HepG2 (cell line): Measurements from ENCODE around the gene SMIM29. TPM values are rescaled to one million over a fixed set of nuclear protein-coding genes. Genes with fewer than 3 reads are reported as not detected.

Experiments used
- ATAC-seq: fragments of 200-7000 bp; cut with Tn5 transposase; 3 replicates; pipeline ENCODE4 v1.9.1; 2020; ENCODE audit warnings: mild to moderate bottlenecking, moderate library complexity
- BruUV-seq: library from RNA; stranded (reverse); fragments of 400-500 nt; replicated peaks from 2 replicates; lab custom pipeline; 2021; lab: Mats Ljungman, UMichigan
- CTCF ChIA-PET: fragments of 300-600 bp; formaldehyde crosslinking; extraction: SDS; loops from one replicate; lab custom pipeline; 2021; ENCODE audit warnings: low total read pairs, inconsistent platforms, low intra/inter-chr PET ratio; lab: Yijun Ruan, JAX
- POLR2A ChIA-PET: fragments of 350-600 bp; sonication (Branson Sonifier 250); formaldehyde crosslinking; loops from one replicate; lab custom pipeline; 2020; ENCODE audit warnings: antibody characterized with exemption, inconsistent platforms; lab: Yijun Ruan, JAX
- DNase-seq: peaks from one replicate; pipeline ENCODE4 v3.0.0-alpha.2; 2015; ENCODE audit warnings: low spot score
- FAIRE-seq: peaks from 3 replicates; lab custom pipeline; 2011; peaks lifted over from hg19 to GRCh38; lab: Jason Lieb, UNC
- H2AFZ ChIP-seq: one replicate; pipeline ENCODE4 v1.6.1; 2011; ENCODE audit warnings: low read length, inconsistent platforms
- H3K27ac ChIP-seq: fragments of 300-600 bp; 3 replicates; pipeline ENCODE4 v1.8.0; 2011; ENCODE audit warnings: mixed run types, mild to moderate bottlenecking, mixed read lengths, low read length, inconsistent platforms; ENCODE audit not compliant: insufficient read depth; ENCODE audit errors: extremely low read length
- H3K27me3 ChIP-seq, 2 experiments: fragments of 200-600 bp in 1 of 2; 2 replicates in 1 of 2; 3 replicates in 1 of 2; pipeline versions ENCODE4 v1.6.0 to v1.8.0; 2011; ENCODE audit warnings: low read length in 2 of 2, mild to moderate bottlenecking in 2 of 2, moderate library complexity in 2 of 2, inconsistent platforms in 1 of 2; ENCODE audit not compliant: insufficient read depth in 2 of 2, control insufficient read depth in 1 of 2
- H3K36me3 ChIP-seq, 2 experiments: fragments of 200-600 bp in 1 of 2; replicated peaks in 1 of 2; 2 replicates in 1 of 2; 3 replicates in 1 of 2; pipeline versions ENCODE4 v1.5.1 to v1.8.0; 2011; ENCODE audit warnings: low read length in 2 of 2, inconsistent platforms in 1 of 2; ENCODE audit not compliant: insufficient read depth in 2 of 2, control insufficient read depth in 1 of 2
- H3K4me1 ChIP-seq: 2 replicates; pipeline ENCODE4 v1.5.1; 2012; ENCODE audit warnings: low read length, inconsistent platforms; ENCODE audit not compliant: insufficient read depth
- H3K4me2 ChIP-seq: 2 replicates; pipeline ENCODE4 v1.6.0; 2011; ENCODE audit warnings: low read depth, low read length, inconsistent platforms
- H3K4me3 ChIP-seq, 3 experiments: fragments of 200-600 bp in 1 of 3; sonication (generic), shearing (Covaris generic) in 1 of 3; replicated peaks in 1 of 3; 2 replicates each; pipeline ENCODE4 v1.5.1; 2011 to 2016; ENCODE audit warnings: low read length in 3 of 3, inconsistent platforms in 2 of 3, low read depth in 2 of 3, mild to moderate bottlenecking in 2 of 3, control low read depth in 1 of 3, mixed read lengths in 1 of 3; ENCODE audit not compliant: insufficient read depth in 1 of 3
- H3K79me2 ChIP-seq: one replicate; pipeline ENCODE4 v1.6.1; 2011; ENCODE audit warnings: low read length, inconsistent platforms; ENCODE audit not compliant: insufficient read depth
- H3K9ac ChIP-seq: 2 replicates; pipeline ENCODE4 v1.6.0; 2011; ENCODE audit warnings: mild to moderate bottlenecking, low read depth, low read length, inconsistent platforms; ENCODE audit not compliant: insufficient read depth
- H3K9me3 ChIP-seq: 2 replicates; pipeline ENCODE4 v1.5.1; 2012; ENCODE audit warnings: mild to moderate bottlenecking, low read length
- H4K20me1 ChIP-seq: 2 replicates; pipeline ENCODE4 v1.6.0; 2011; ENCODE audit warnings: inconsistent platforms, mild to moderate bottlenecking, low read length, moderate library complexity; ENCODE audit not compliant: insufficient read depth
- ATF2 ChIP-seq: sonication (generic); formaldehyde crosslinking; IDR thresholded peaks from 2 replicates; pipeline ENCODE4 v1.4.0; 2020; ENCODE audit warnings: missing genetic modification reagents
- CTCF ChIP-seq: sonication (generic); formaldehyde crosslinking; IDR thresholded peaks from 2 replicates; pipeline ENCODE4 v1.5.0; 2020; ENCODE audit warnings: mild to moderate bottlenecking, missing genetic modification reagents, moderate library complexity
- HBP1 ChIP-seq: IDR thresholded peaks from 2 replicates; pipeline ENCODE4 v1.6.1; 2016; ENCODE audit warnings: low read depth, control low read depth
- HDAC6 ChIP-seq: fragments of 200-600 bp; sonication (generic); IDR thresholded peaks from 2 replicates; pipeline ENCODE4 v1.7.0; 2017; ENCODE audit warnings: mild to moderate bottlenecking, antibody characterized with exemption, low read length, low read depth
- HES4 ChIP-seq: sonication (generic); formaldehyde crosslinking; IDR thresholded peaks from 2 replicates; pipeline ENCODE4 v1.9.0; 2021; ENCODE audit warnings: mild to moderate bottlenecking, missing genetic modification reagents, borderline replicate concordance
- HMGXB4 ChIP-seq, 2 experiments: sonication (generic) in 1 of 2; formaldehyde crosslinking in 1 of 2; IDR thresholded peaks; 2 replicates each; pipeline versions ENCODE4 v1.4.0 to v1.6.1; 2018 to 2020; ENCODE audit warnings: missing genetic modification reagents in 2 of 2, borderline replicate concordance in 1 of 2, low read depth in 1 of 2, mild to moderate bottlenecking in 1 of 2, missing biosample characterization in 1 of 2
- TEF ChIP-seq: sonication (generic); formaldehyde crosslinking; IDR thresholded peaks from 2 replicates; pipeline ENCODE4 v1.5.0; 2020; ENCODE audit warnings: missing genetic modification reagents
- ZC3H13 ChIP-seq: sonication (generic); formaldehyde crosslinking; IDR thresholded peaks from 2 replicates; pipeline ENCODE4 v1.8.1; 2023; ENCODE audit warnings: mild to moderate bottlenecking, missing genetic modification reagents, moderate library complexity
- ZNF230 ChIP-seq: sonication (generic); formaldehyde crosslinking; IDR thresholded peaks from 2 replicates; pipeline ENCODE4 v1.4.0; 2020; ENCODE audit warnings: mild to moderate bottlenecking, missing genetic modification reagents
- ZNF280B ChIP-seq: sonication (generic); formaldehyde crosslinking; IDR thresholded peaks from 2 replicates; pipeline ENCODE4 v1.5.0; 2020; ENCODE audit warnings: missing genetic modification reagents, mild to moderate bottlenecking, borderline replicate concordance
- ZNF350 ChIP-seq: sonication (generic); formaldehyde crosslinking; IDR thresholded peaks from 2 replicates; pipeline ENCODE4 v1.4.0; 2020; ENCODE audit warnings: mild to moderate bottlenecking, low read depth, missing genetic modification reagents, borderline replicate concordance
- ZNF569 ChIP-seq: sonication (generic); formaldehyde crosslinking; IDR thresholded peaks from 2 replicates; pipeline ENCODE4 v1.5.0; 2020; ENCODE audit warnings: mild to moderate bottlenecking, missing genetic modification reagents, moderate library complexity, borderline replicate concordance
- WGBS: methylation state at CpG from one replicate; pipeline ENCODE4 v1.1.6; 2017; ENCODE audit warnings: low lambda C conversion rate; 5-methylcytosine and 5-hydroxymethylcytosine counted together
- in situ Hi-C: cut with HindIII; loops from 2 replicates; pipeline ENCODE4 v1.10.0; 2017; ENCODE audit warnings: low pct_unique_long_range_greater_than_20kb; ENCODE audit not compliant: extremely low pct_ligation_motif_present
- intact Hi-C: fragments of 100-400 bp; cut with micrococcal nuclease; formaldehyde crosslinking; loops from one replicate; pipeline ENCODE4 v1.10.0; 2022; ENCODE audit not compliant: unreplicated experiment
- polyA plus RNA-seq, 8 experiments: library from polyadenylated mRNA; depleted of rRNA in 3 of 8; stranded (reverse) in 7 of 8; unstranded in 1 of 8; fragments of >200 nt; fragmentation: Illumina TruSeq in 4 of 8; extraction: Trizol in 4 of 8; gene quantifications; 2 replicates each; pipeline versions ENCODE4 v1.2.1 to v1.2.3, GENCODE V29; 2011 to 2016; ENCODE audit warnings: low read depth in 4 of 8, missing spikeins in 1 of 8, mixed read lengths in 1 of 8; ENCODE audit not compliant: insufficient read depth in 1 of 8
- total RNA-seq, 5 experiments: library from RNA; depleted of rRNA; stranded (reverse); fragments of >200 nt; fragmentation: Illumina TruSeq; extraction: Trizol; gene quantifications; 2 replicates each; pipeline ENCODE4 v1.2.3, GENCODE V29; 2016; ENCODE audit warnings: low read depth in 1 of 5

The SMIM29 gene
- total and polyA plus RNA-seq, 2 of the 13 experiments (the other 11 are each of a cell fraction or from before 2014, with no cell fraction given): 8.8 to 15.3 TPM

GRCh38 chr6:34226066-34226465 lies 22.7 kb downstream of the SMIM29 start:
- POLR2A ChIA-PET: interaction anchor here (2.0 kb wide), 1 partner anchor 11 kb away, joined by 9 read pairs; the partner anchor contains the start of gene HMGA1
- TF ChIP-seq ZNF350 (no peak), HMGXB4 (CRISPR knock-in tag; IDR thresholded peaks at IDR 0.05; ENCODE audit: borderline replicate concordance in 1 of 2, low read depth in 1 of 2) (no peak), ZNF280B (CRISPR knock-in tag) (no peak), HBP1 (CRISPR knock-in tag) (no peak), TEF (CRISPR knock-in tag) (no peak), ZC3H13 (CRISPR knock-in tag) (no peak), HDAC6 (no peak), CTCF (CRISPR knock-in tag) (no peak), ATF2 (CRISPR knock-in tag) (no peak), ZNF569 (CRISPR knock-in tag) (no peak), ZNF230 (no peak), HES4 (CRISPR knock-in tag) (no peak)
- Histone ChIP-seq H3K27me3 (peaks cover 3 to 37% of the 10 kb centered on the region in 2 experiments; a peak in 2 of 5 replicates), H3K9me3 (no peaks in the 10 kb centered on the region), H3K9ac (no peak overlapping the region), H2AFZ (no peak overlapping the region), H3K4me3 (no peak overlapping the region), H3K36me3 (no peaks in the 10 kb centered on the region), H3K27ac (no peak overlapping the region), H3K4me2 (no peak overlapping the region), H4K20me1 (no peaks in the 10 kb centered on the region), H3K4me1 (peaks cover 48% of the 10 kb centered on the region), H3K79me2 (no peaks in the 10 kb centered on the region)
- DNase-seq: no peak
- no TSS peak for BruUV-seq
- intact Hi-C loops: no loop called here
- no peak for ATAC-seq
- no peak for FAIRE-seq
- WGBS: 59% methylated on average over 7 of the region's 7 CpGs
- CTCF ChIA-PET: no interaction called here
- in situ Hi-C loops: loop anchor here (25.0 kb wide), 1 partner anchor 386 kb away; no protein-coding TSS in a partner anchor
